HepG2 (cell line): Measurements from ENCODE around the gene UAP1L1. TPM values are rescaled to one million over a fixed set of nuclear protein-coding genes. Genes with fewer than 3 reads are reported as not detected.

Experiments
- AHDC1 ChIP-seq: sonication (generic); formaldehyde crosslinking; IDR thresholded peaks from 2 replicates; pipeline ENCODE4 v1.5.1; 2020; ENCODE audit warnings: mild to moderate bottlenecking, missing genetic modification reagents, borderline replicate concordance
- BCL6 ChIP-seq: IDR thresholded peaks from 2 replicates; pipeline ENCODE4 v1.6.1; 2016; ENCODE audit warnings: missing genetic modification reagents, missing compliant biosample characterization
- BRF2 ChIP-seq: sonication (generic); formaldehyde crosslinking; IDR thresholded peaks from 2 replicates; pipeline ENCODE4 v1.8.1; 2022; ENCODE audit warnings: mild to moderate bottlenecking, missing genetic modification reagents
- CHD2 ChIP-seq: IDR thresholded peaks from 2 replicates; pipeline ENCODE4 v1.6.1; 2011; ENCODE audit warnings: low read depth, low read length, improper control_type of control experiment
- DPF2 ChIP-seq: sonication (generic); formaldehyde crosslinking; IDR thresholded peaks from 2 replicates; pipeline ENCODE4 v1.4.0; 2020; ENCODE audit warnings: mild to moderate bottlenecking, low read depth, missing genetic modification reagents, borderline replicate concordance
- MAFG ChIP-seq: sonication (generic); formaldehyde crosslinking; IDR thresholded peaks from 2 replicates; pipeline ENCODE4 v1.5.1; 2020; ENCODE audit warnings: mild to moderate bottlenecking, missing genetic modification reagents
- PTBP1 ChIP-seq: fragments of 200-400 bp; formaldehyde crosslinking; IDR thresholded peaks from 2 replicates; pipeline ENCODE4 v1.6.1; 2018; ENCODE audit warnings: low read length, low read depth; ENCODE audit not compliant: poor library complexity, severe bottlenecking
- SP4 ChIP-seq: sonication (generic); formaldehyde crosslinking; IDR thresholded peaks from 2 replicates; pipeline ENCODE4 v1.8.1; 2023; ENCODE audit warnings: mild to moderate bottlenecking, missing genetic modification reagents
- TP53 ChIP-seq: sonication (generic); formaldehyde crosslinking; conservative IDR thresholded peaks from 2 replicates; pipeline ENCODE4 v1.4.0; 2020; ENCODE audit warnings: missing genetic modification reagents
- XBP1 ChIP-seq: sonication (generic); formaldehyde crosslinking; IDR thresholded peaks from 2 replicates; pipeline ENCODE4 v1.5.0; 2020; ENCODE audit warnings: missing genetic modification reagents
- ZBTB1 ChIP-seq: sonication (generic); formaldehyde crosslinking; IDR thresholded peaks from 2 replicates; pipeline ENCODE4 v1.4.0; 2020; ENCODE audit warnings: missing genetic modification reagents, borderline replicate concordance
- ZBTB2 ChIP-seq: sonication (generic); formaldehyde crosslinking; IDR thresholded peaks from 2 replicates; pipeline ENCODE4 v1.8.0; 2022; ENCODE audit warnings: low read depth, missing genetic modification reagents
- ZBTB21 ChIP-seq: sonication (generic); formaldehyde crosslinking; IDR thresholded peaks from 2 replicates; pipeline ENCODE4 v1.4.0; 2020; ENCODE audit warnings: missing genetic modification reagents
- ZNF12 ChIP-seq: sonication (generic); formaldehyde crosslinking; IDR thresholded peaks from 2 replicates; pipeline ENCODE4 v1.5.0; 2020; ENCODE audit warnings: missing genetic modification reagents
- ZNF34 ChIP-seq: sonication (generic); formaldehyde crosslinking; IDR thresholded peaks from 2 replicates; pipeline ENCODE4 v1.4.0; 2020; ENCODE audit warnings: mild to moderate bottlenecking, missing genetic modification reagents, borderline replicate concordance
- ZNF550 ChIP-seq: sonication (generic); formaldehyde crosslinking; IDR thresholded peaks from 2 replicates; pipeline ENCODE4 v1.4.0; 2020; ENCODE audit warnings: mild to moderate bottlenecking, missing genetic modification reagents, borderline replicate concordance
- ZNF563 ChIP-seq: sonication (generic); formaldehyde crosslinking; IDR thresholded peaks from 2 replicates; pipeline ENCODE4 v1.8.0; 2022; ENCODE audit warnings: mild to moderate bottlenecking, moderate library complexity, missing genetic modification reagents
- ZNF564 ChIP-seq: sonication (generic); formaldehyde crosslinking; IDR thresholded peaks from 2 replicates; pipeline ENCODE4 v1.8.1; 2023; ENCODE audit warnings: mild to moderate bottlenecking, missing genetic modification reagents
- ZNF616 ChIP-seq: sonication (generic); formaldehyde crosslinking; IDR thresholded peaks from 2 replicates; pipeline ENCODE4 v1.5.0; 2020; ENCODE audit warnings: low read depth, mild to moderate bottlenecking, missing genetic modification reagents
- ZSCAN29 ChIP-seq: sonication (generic); formaldehyde crosslinking; conservative IDR thresholded peaks from 2 replicates; pipeline ENCODE4 v1.4.0; 2020; ENCODE audit warnings: mild to moderate bottlenecking, missing genetic modification reagents
- polyA plus RNA-seq, 8 experiments: library from polyadenylated mRNA; depleted of rRNA in 3 of 8; stranded (reverse) in 7 of 8; unstranded in 1 of 8; fragments of >200 nt; fragmentation: Illumina TruSeq in 4 of 8; extraction: Trizol in 4 of 8; gene quantifications; 2 replicates each; pipeline versions ENCODE4 v1.2.1 to v1.2.3, GENCODE V29; 2011 to 2016; ENCODE audit warnings: low read depth in 4 of 8, missing spikeins in 1 of 8, mixed read lengths in 1 of 8; ENCODE audit not compliant: insufficient read depth in 1 of 8
- total RNA-seq, 5 experiments: library from RNA; depleted of rRNA; stranded (reverse); fragments of >200 nt; fragmentation: Illumina TruSeq; extraction: Trizol; gene quantifications; 2 replicates each; pipeline ENCODE4 v1.2.3, GENCODE V29; 2016; ENCODE audit warnings: low read depth in 1 of 5

UAP1L1 gene
- total and polyA plus RNA-seq, 2 of the 13 experiments (the other 11 are each of a cell fraction or from before 2014, with no cell fraction given), result 5.4 to 6.4 TPM

GRCh38 chr9:137129456-137130175, 52.3 kb downstream of the UAP1L1 start (continued):
- TF ChIP-seq AHDC1, result no peak
- TF ChIP-seq ZSCAN29, result no peak
- TF ChIP-seq ZBTB21 (CRISPR knock-in tag), result no peak
- TF ChIP-seq ZNF563 (CRISPR knock-in tag), result 0 out of 2 replicates have a peak, but pooled peaks have one; percentile 24
- TF ChIP-seq ZBTB2 (CRISPR knock-in tag), result peak; percentile 62; the same call in 1 of the 2 replicates
- no peak for TF ChIP-seq ZNF550 (CRISPR knock-in tag)
- no peak; the same call in 1 of the 2 replicates for TF ChIP-seq SP4 (CRISPR knock-in tag)
- TF ChIP-seq ZBTB1 (CRISPR knock-in tag), result 0 out of 2 replicates have a peak, but pooled peaks have one; percentile 17
- no peak for TF ChIP-seq ZNF34 (CRISPR knock-in tag)
- no peak for TF ChIP-seq ZNF616
- TF ChIP-seq BCL6 (CRISPR knock-in tag), result no peak; the same call in 1 of the 2 replicates
- TF ChIP-seq TP53, result no peak
- TF ChIP-seq CHD2, result no peak
- TF ChIP-seq PTBP1, result no peak
- TF ChIP-seq MAFG, result no peak
- no peak for TF ChIP-seq BRF2 (CRISPR knock-in tag)
- TF ChIP-seq ZNF564 (CRISPR knock-in tag), result peak; percentile 100
- TF ChIP-seq ZNF12, result 0 out of 2 replicates have a peak, but pooled peaks have one; percentile 21
- no peak for TF ChIP-seq XBP1
- TF ChIP-seq DPF2 (CRISPR knock-in tag), result no peak
